Upper lobe of left lung (tissue), 4 donors: ENCODE results near the gene NPR2.

ENCODE experiments used
- CTCF ChIP-seq, 6 experiments: fragments of 450-650 bp in 4 of 6; fragments of 200-600 bp in 2 of 6; sonication (generic) in 2 of 6; IDR thresholded peaks; one replicate each; pipeline ENCODE4 v1.5.1; 2016 to 2019; ENCODE audit warnings: antibody characterized with exemption in 6 of 6
- EP300 ChIP-seq, 4 donors: sonication (generic); formaldehyde crosslinking; IDR thresholded peaks; one replicate each; pipeline ENCODE4 v1.5.1; 2017; ENCODE audit warnings: antibody characterized with exemption in 4 of 4, control low read depth in 2 of 4
- POLR2A ChIP-seq, 4 donors: fragments of 450-650 bp; IDR thresholded peaks; one replicate each; pipeline ENCODE4 v1.5.1; 2016 to 2017; ENCODE audit warnings: antibody characterized with exemption in 4 of 4, mild to moderate bottlenecking in 2 of 4
- POLR2AphosphoS5 ChIP-seq, 2 donors: sonication (generic); formaldehyde crosslinking; IDR thresholded peaks; one replicate each; pipeline ENCODE4 v1.5.1; 2017; ENCODE audit warnings: antibody characterized with exemption in 2 of 2

GRCh38 chr9:35758475-35759050 lies 32.8 kb upstream of the NPR2 start:
- TF ChIP-seq CTCF (IDR thresholded peaks at IDR 0.05): no peak
- no peak for TF ChIP-seq EP300 (IDR thresholded peaks at IDR 0.05)
- no peak for TF ChIP-seq POLR2AphosphoS5 (IDR thresholded peaks at IDR 0.05)
- TF ChIP-seq POLR2A (IDR thresholded peaks at IDR 0.05): no peak
